ENCODE data around the gene RAB7B.

DNA sequence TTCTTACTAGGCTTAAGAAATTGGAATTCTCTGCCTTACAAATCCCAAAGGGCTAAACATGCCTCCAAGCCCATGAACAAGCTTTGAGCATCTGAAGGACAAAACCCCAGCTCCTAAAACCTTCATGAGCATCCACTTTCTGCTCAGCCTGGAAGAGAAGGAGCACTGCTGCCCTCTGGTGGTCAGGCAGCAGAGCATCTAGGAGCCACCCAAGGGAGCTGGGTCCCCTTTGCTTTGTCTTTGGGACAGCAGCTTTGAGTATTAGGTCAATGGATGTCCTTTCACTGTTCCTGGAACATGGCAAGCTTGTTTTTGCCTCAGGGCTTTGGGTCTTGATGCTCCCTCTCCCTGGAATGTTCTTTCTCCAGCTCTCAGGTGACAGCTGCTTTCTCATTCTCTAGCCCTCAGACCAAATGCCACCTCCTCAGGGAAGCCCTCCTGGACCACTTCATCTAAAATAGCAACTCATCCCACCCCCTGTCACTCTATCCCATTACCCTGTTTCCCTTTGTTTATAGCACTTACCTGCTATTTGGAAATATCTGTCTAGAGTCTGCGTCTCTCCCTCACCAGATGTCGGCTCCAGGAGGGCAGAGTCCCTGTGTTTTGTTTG lies 25.7 kb downstream of the RAB7B start:
- TF ChIP-seq POLR2A (IDR thresholded peaks at IDR 0.05; ENCODE audit: extremely low read depth, insufficient read length), result no peak
- TF ChIP-seq, protein P1, sequence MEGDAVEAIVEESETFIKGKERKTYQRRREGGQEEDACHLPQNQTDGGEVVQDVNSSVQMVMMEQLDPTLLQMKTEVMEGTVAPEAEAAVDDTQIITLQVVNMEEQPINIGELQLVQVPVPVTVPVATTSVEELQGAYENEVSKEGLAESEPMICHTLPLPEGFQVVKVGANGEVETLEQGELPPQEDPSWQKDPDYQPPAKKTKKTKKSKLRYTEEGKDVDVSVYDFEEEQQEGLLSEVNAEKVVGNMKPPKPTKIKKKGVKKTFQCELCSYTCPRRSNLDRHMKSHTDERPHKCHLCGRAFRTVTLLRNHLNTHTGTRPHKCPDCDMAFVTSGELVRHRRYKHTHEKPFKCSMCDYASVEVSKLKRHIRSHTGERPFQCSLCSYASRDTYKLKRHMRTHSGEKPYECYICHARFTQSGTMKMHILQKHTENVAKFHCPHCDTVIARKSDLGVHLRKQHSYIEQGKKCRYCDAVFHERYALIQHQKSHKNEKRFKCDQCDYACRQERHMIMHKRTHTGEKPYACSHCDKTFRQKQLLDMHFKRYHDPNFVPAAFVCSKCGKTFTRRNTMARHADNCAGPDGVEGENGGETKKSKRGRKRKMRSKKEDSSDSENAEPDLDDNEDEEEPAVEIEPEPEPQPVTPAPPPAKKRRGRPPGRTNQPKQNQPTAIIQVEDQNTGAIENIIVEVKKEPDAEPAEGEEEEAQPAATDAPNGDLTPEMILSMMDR (IDR thresholded peaks at IDR 0.05; ENCODE audit: low read depth, low read length), result peak; percentile 92
- TF ChIP-seq, protein P2, sequence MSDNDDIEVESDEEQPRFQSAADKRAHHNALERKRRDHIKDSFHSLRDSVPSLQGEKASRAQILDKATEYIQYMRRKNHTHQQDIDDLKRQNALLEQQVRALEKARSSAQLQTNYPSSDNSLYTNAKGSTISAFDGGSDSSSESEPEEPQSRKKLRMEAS (IDR thresholded peaks at IDR 0.05; ENCODE audit: low read depth, low read length), result no peak
- 0 out of 2 replicates have a peak, but pooled peaks have one; percentile 11 for TF ChIP-seq MYC (IDR thresholded peaks at IDR 0.05; ENCODE audit: low read depth, low read length)

Measured in NB4 (cell line).